Ovary (tissue), 9 donors: ENCODE data around the gene TEKT5. TPM values are rescaled to one million over a fixed set of nuclear protein-coding genes. Genes with fewer than 3 reads are reported as not detected.

Source experiments
- DNase-seq, 5 donors: peaks; one replicate each; pipeline ENCODE4 v3.0.0-alpha.2; 2019 to 2020
- H3K27ac ChIP-seq, 2 donors: fragments of 200-600 bp; one replicate each; pipeline versions ENCODE4 v1.5.1 to v1.8.0; 2019 to 2022
- H3K27me3 ChIP-seq: fragments of 200-600 bp; one replicate; pipeline ENCODE4 v1.8.0; 2022
- H3K36me3 ChIP-seq: fragments of 200-600 bp; sonication (generic); one replicate; pipeline ENCODE4 v1.5.1; 2019
- H3K4me1 ChIP-seq: one replicate; pipeline ENCODE4 v1.8.1; 2013; ENCODE audit warnings: mild to moderate bottlenecking, moderate library complexity; ENCODE audit not compliant: insufficient read depth
- H3K4me3 ChIP-seq: fragments of 200-600 bp; sonication (generic); one replicate; pipeline ENCODE4 v1.5.1; 2017
- H3K9me3 ChIP-seq, 2 donors: fragments of 200-600 bp in 1 of 2; sonication (generic) in 1 of 2; one replicate each; pipeline versions ENCODE4 v1.5.1 to v1.8.1; 2013 to 2019; ENCODE audit warnings: mild to moderate bottlenecking in 1 of 2, moderate library complexity in 1 of 2
- EP300 ChIP-seq: sonication (generic); formaldehyde crosslinking; IDR thresholded peaks from one replicate; pipeline ENCODE4 v1.6.1; 2017; ENCODE audit warnings: antibody characterized with exemption
- POLR2A ChIP-seq: fragments of 450-650 bp; IDR thresholded peaks from one replicate; pipeline ENCODE4 v1.6.1; 2017; ENCODE audit warnings: antibody characterized with exemption, mild to moderate bottlenecking, moderate library complexity
- WGBS, 3 donors: extraction: QIAGEN DNeasy Blood & Tissue Kit in 1 of 3; methylation state at CpG; one replicate each; pipeline versions ENCODE4 v1.1.5 to v1.1.7; 2013 to 2017; 5-methylcytosine and 5-hydroxymethylcytosine counted together
- intact Hi-C, 4 donors: fragments of 100-400 bp; cut with DNase I; formaldehyde crosslinking; loops; one replicate each; pipeline versions ENCODE4 v1.11.0 to v1.15.1; 2022 to 2023
- polyA plus RNA-seq, 2 donors: library from polyadenylated mRNA; stranded (reverse); fragments of 200-250 nt in 1 of 2; fragments of 350-450 nt in 1 of 2; fragmentation: Illumina TruSeq in 1 of 2; extraction: RNeasy Lipid Tissue Mini Kit (QIAGEN cat#74804) in 1 of 2; gene quantifications; one replicate each; pipeline ENCODE4 v1.2.3, GENCODE V29; 2013 to 2014
- total RNA-seq, 7 donors: library from RNA; depleted of rRNA in 2 of 7; stranded (reverse); fragments of >200 nt in 2 of 7; fragmentation: NEBNext Ultra II Directional in 3 of 7; extraction: Animal tissue kit (Norgen Biotek cat#: 25700) in 3 of 7; gene quantifications; one replicate each; pipeline versions ENCODE4 v1.1.0 to v1.2.4, GENCODE V29; 2016 to 2023
- TF ChIP-seq, protein P1 (sequence below), 3 donors: fragments of 450-650 bp in 2 of 3; fragments of 200-600 bp in 1 of 3; IDR thresholded peaks; one replicate each; pipeline versions ENCODE4 v1.5.1 to v1.8.0; 2016 to 2022; ENCODE audit warnings: antibody characterized with exemption in 3 of 3, mild to moderate bottlenecking in 1 of 3
- donor health status: DM: no; HTN: no; CAD: no; lungs with moderate emphysema.
- donor health status: DM: no; HTN: no; CAD: no.
- donor health status: Bipolar disorder and iron deficiency.
- donor health status: DM: yes; HTN: yes; CAD: no.
- donor health status: DM: no; HTN: no; CAD: no.
- donor health status: DM: yes; HTN: yes; CAD: no.

TEKT5 gene
- total and polyA plus RNA-seq, 9 donors, result 0.28 to 0.90 (median 0.44) TPM; not detected in 3

DNA sequence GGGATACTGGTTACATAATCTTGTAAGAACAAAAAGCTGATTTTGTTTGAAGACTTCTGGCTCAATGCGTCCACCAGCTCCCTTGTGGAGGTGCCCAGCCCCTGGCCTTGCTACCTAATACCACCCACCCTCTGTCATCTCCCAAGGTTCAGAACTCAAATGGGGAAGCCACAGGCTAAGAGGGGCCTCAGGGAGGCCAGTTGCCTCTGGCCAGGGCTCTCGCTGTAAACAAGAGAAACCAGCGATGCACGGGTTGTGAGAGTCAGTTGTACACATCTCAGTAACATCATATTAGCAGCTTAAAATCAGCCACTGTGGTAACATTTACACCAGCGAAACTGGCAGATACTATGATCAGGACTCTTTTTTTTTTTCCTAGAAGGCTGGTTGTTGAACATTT is 6.0 kb downstream of the TEKT5 start:
- intact Hi-C loops, result no loop called here
- Histone ChIP-seq H3K9me3 (no peaks in the 10 kb centered on the region), H3K27me3 (no peaks in the 10 kb centered on the region), H3K27ac (no peak overlapping the region), H3K4me3 (no peak overlapping the region), H3K36me3 (no peaks in the 10 kb centered on the region), H3K4me1 (peaks cover 2% of the 10 kb centered on the region)
- whole genome bisulfite sequencing, 3 donors, result 89 to 94% (median 93%) methylated on average over 5 of the region's 5 CpGs
- TF ChIP-seq EP300, result no peak
- TF ChIP-seq, protein P1, sequence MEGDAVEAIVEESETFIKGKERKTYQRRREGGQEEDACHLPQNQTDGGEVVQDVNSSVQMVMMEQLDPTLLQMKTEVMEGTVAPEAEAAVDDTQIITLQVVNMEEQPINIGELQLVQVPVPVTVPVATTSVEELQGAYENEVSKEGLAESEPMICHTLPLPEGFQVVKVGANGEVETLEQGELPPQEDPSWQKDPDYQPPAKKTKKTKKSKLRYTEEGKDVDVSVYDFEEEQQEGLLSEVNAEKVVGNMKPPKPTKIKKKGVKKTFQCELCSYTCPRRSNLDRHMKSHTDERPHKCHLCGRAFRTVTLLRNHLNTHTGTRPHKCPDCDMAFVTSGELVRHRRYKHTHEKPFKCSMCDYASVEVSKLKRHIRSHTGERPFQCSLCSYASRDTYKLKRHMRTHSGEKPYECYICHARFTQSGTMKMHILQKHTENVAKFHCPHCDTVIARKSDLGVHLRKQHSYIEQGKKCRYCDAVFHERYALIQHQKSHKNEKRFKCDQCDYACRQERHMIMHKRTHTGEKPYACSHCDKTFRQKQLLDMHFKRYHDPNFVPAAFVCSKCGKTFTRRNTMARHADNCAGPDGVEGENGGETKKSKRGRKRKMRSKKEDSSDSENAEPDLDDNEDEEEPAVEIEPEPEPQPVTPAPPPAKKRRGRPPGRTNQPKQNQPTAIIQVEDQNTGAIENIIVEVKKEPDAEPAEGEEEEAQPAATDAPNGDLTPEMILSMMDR (IDR thresholded peaks at IDR 0.05), result no peak
- TF ChIP-seq POLR2A, result no peak
- DNase-seq, result no peak

DNA sequence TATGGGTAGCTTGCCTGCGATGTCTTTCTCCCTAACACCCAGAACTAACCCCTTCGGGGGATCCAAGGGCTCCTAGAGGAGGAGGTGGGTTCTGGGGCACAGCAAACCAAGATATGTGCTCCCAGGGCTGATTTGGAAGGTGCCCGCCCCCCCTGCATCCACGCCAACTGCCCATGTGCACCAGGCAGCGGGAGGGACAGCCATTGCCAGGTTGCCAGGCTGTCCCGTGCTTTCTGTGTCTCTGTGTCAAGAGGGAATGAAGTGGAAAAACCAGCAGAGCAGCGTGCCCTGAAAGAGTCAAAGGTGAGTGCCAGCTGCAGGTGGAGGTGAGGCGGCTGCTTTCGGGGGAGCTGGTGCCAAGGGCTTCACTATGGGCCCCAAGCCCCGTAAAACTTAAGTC is 6.4 kb downstream of the TEKT5 start:
- 89 to 93% (median 93%) methylated on average over 10 of the region's 10 CpGs for WGBS, 3 donors
- DNase-seq, result no peak
- intact Hi-C loops, result no loop called here
- TF ChIP-seq POLR2A (no peak), EP300 (no peak)
- TF ChIP-seq, protein P1 (IDR thresholded peaks at IDR 0.05), result no peak
- peaks cover 2% of the 10 kb centered on the region for H3K4me1 ChIP-seq
- no peak overlapping the region for H3K4me3 ChIP-seq
- H3K36me3 ChIP-seq, result no peaks in the 10 kb centered on the region
- no peak overlapping the region for H3K27ac ChIP-seq
- H3K27me3 ChIP-seq, result no peaks in the 10 kb centered on the region
- no peaks in the 10 kb centered on the region for H3K9me3 ChIP-seq

DNA sequence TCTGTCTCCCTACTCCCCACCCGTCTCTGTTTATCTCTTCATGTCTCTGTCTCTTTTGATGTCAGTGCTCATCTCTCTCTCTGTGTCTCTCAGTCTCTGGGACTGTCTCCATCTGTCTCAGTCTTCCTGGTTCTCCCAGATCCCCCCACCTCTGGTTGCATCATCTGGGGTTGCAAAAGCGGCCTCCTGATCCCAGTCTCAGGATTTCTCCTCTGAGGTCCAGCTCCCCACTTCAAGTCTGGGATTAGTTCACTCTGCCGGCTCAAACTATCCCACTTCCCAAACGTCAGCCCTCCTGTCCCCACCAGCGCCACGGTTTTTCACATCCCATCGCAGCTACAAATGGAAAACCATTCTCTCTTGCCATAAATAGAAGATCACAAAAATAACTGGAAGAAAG is 9.0 kb downstream of the TEKT5 start:
- H3K27ac ChIP-seq, result no peak overlapping the region
- H3K27me3 ChIP-seq, result no peaks in the 10 kb centered on the region
- TF ChIP-seq EP300 (no peak), POLR2A (no peak)
- TF ChIP-seq, protein P1 (IDR thresholded peaks at IDR 0.05), result no peak
- peaks cover 4% of the 10 kb centered on the region for H3K4me1 ChIP-seq
- intact Hi-C loops, result no loop called here
- H3K4me3 ChIP-seq, result no peak overlapping the region
- no peaks in the 10 kb centered on the region for H3K9me3 ChIP-seq
- no peak for DNase-seq
- 88 to 91% (median 90%) methylated on average over 7 of the region's 7 CpGs for WGBS, 3 donors
- no peaks in the 10 kb centered on the region for H3K36me3 ChIP-seq

DNA sequence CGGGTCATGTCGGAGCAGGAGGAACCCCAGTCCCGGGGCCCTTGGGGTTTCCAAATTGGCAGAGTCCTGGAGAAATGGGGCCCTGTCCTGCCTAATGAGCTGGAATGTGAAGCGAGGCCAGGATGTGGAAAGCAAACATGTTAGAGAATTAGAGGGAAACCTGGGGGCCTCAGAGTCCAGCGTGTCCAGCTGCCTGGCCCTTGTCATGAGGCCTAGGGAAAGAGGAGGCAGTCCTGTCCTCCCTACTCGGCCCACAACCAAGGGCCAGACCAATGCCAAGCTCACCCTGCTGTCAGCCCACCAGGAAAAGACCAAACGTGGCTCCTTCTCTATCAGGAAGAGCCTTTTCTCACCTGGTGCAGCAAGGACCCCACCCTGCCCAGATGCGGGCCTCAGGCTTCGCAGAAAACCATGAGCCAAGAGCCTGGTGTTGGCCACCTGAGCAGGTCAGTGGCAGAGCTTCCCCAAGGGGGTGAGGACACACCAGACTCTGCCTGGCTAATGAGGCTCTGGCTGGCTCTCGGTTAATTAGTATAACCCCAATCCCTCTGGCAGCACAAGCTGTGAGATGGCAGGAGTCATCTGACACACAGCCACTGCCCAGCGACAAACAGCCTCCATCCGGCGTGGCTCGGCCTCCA is 10.1 kb downstream of the TEKT5 start:
- TF ChIP-seq POLR2A (no peak), EP300 (no peak)
- TF ChIP-seq, protein P1 (IDR thresholded peaks at IDR 0.05), result no peak
- intact Hi-C loops, result no loop called here
- Histone ChIP-seq H3K27me3 (no peaks in the 10 kb centered on the region), H3K27ac (no peak overlapping the region), H3K4me3 (no peak overlapping the region), H3K9me3 (no peaks in the 10 kb centered on the region), H3K4me1 (peaks cover 4% of the 10 kb centered on the region), H3K36me3 (no peaks in the 10 kb centered on the region)
- 66 to 82% (median 76%) methylated on average over 14 of the region's 14 CpGs for WGBS, 3 donors
- no peak for DNase-seq
